GM08714 (cell line): Measurements from ENCODE around the gene ANKRD16.
"Not testable (repeated sequence)": the region's sequence is repeated elsewhere in the genome, so short reads cannot be mapped to it uniquely, and the experiment has no call there.

Experiments used
- H3K4me3 ChIP-seq: fragments of 200-500 bp; sonication (Bioruptor generic); 2 replicates; pipeline ENCODE4 v1.5.1; 2014; ENCODE audit warnings: mild to moderate bottlenecking, low read length, inconsistent platforms
- ZNF274 ChIP-seq: IDR thresholded peaks from 2 replicates; pipeline ENCODE4 v1.6.1; 2012; ENCODE audit warnings: mild to moderate bottlenecking, low read depth, low read length

ANKRD16 gene

DNA sequence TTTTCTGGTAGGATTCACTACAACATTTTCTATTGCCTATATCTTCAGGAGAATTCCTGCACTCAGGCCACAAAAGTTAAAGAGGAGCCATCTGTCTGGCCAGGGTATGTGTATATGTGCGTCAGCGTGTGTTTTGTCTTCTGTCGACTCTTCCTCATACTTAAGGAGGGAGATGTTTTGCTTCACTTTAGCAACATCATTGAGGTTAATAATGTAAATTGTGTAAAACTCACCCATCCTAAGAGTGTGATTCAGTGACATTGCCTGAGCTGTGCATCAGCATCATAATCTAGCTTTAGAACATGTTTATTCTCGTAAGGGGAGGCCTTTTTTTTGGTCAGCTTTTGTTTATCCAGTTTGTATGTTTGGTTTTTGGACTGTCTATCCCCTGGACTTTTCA, 24.0 kb upstream of the ANKRD16 start:
- TF ChIP-seq ZNF274, result no peak
- H3K4me3 ChIP-seq, result no peak overlapping the region

GRCh38 chr10:5911670-5912069, 22.0 kb upstream of the ANKRD16 start:
- TF ChIP-seq ZNF274, result no peak
- H3K4me3 ChIP-seq, result no peak overlapping the region

DNA sequence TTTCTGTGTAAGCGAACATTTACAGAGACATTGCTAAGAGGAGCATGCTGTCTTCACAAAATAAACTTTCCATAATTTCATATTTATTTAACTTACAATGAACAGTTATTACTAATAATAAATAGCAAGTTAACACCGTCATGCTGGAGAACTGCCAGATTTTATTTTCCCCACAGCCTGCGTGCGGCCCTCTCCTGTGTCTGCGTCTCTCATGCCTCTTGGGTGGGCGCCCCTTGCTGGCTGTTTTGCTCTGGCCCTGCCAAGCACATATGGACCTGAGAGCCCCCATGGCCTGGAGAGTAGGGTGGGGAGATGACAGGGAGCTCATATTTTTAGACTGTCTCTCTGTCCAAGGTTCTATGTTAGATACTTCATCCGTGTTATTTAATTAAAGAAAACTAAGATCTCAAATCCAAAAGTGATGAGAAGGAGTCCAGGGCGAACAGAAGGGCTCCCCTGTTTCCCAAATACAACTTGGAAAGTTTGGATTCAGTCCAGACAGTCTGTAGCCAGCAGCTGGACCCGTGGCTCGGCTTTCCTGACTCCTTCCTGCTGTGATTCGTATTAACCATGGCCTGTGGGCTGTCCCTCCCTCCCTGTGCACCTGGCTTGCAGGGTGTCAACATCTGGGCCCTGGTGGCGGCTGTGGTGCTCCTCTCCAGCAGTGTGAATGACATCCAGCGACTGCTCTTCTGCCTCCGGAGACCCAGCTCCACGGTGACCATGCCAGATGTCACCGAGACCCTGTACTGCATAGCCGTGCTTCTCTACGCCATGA, 20.8 kb upstream of the ANKRD16 start:
- H3K4me3 ChIP-seq, result no peak overlapping the region
- no peak for TF ChIP-seq ZNF274

DNA sequence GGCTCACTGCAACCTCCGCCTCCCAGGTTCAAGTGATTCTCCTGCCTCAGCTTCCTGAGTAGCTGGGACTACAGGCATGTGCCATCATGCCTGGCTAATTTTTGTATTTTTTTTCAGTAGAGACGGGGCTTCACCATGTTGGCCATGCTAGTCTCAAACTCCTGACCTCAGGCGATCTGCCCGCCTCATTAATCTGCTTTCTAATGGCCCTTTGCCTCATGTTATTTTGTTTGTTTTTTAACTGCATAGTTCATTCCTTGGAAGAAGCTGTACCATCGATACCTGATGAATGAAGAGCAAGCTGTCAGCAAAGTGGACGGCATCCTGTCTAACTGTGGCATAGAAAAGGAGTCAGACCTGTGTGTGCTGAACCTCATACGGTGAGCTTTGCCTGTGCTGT, 19.0 kb upstream of the ANKRD16 start:
- not testable (repeated sequence) for H3K4me3 ChIP-seq

DNA sequence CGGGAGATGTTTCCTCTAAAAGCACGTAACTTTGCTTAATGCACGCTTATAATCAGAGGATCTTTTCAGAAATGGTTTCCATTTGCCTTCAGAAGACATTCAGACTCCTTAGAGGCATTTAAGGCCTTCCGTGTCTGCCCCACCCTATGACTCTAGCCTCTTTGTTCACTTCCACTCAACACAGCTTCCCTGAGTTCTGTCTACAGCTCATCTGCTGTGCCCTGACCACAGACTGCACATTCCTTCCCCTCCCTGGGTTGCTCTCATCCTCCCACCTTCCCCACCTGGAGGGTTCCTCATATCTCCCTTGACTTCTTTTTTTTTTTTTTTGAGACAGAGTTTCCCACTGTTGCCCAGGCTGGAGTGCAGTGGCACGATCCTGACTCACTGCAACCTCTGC, 17.0 kb upstream of the ANKRD16 start:
- no peak overlapping the region for H3K4me3 ChIP-seq
- TF ChIP-seq ZNF274, result no peak

DNA sequence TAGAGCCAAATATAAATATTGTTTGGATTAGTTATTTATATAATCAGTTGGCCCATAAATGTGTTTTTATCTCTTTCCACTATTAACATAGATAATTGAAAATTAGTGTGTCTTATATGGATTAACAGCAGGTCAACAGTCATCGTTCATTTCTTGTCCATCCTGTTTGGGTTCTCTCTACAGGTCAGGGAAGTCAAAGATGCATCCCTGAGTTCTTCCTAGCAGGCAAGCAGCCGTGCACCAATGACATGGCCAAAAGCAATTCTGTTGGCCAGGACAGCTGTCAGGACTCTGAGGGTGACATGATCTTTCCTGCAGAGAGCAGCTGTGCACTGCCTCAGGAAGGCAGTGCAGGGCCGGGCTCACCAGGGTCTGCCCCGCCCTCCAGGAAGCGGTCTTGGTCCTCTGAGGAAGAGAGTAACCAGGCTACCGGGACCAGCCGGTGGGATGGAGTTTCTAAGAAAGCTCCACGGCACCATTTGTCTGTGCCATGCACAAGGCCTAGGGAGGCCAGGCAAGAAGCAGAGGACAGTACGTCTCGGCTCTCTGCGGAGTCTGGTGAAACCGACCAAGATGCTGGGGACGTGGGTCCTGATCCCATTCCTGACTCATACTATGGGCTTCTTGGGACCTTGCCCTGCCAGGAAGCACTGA, 16.3 kb upstream of the ANKRD16 start:
- no peak for TF ChIP-seq ZNF274
- H3K4me3 ChIP-seq, result no peak overlapping the region

DNA sequence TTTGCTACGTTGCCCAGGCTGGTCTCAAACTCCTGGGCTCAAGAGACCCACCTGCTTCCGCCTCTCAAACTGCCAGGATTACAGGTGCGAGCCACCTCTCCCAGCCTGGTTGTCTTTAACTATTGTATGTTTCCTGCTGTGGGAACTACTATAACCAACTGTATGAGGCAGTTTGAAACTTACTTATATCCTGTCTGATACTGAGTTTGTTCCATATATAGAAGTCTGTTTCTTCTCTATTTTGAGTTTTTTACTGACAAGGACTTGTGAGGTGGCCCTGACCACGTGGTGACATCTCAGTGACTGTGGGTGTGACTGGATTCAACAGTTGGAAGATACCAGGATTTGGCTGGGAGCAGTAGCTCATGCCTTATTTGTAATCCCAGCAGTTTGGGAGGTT, 14.5 kb upstream of the ANKRD16 start:
- H3K4me3 ChIP-seq, result peak overlapping the region; percentile 53; the same call in 1 of the 2 replicates
- TF ChIP-seq ZNF274, result no peak

DNA sequence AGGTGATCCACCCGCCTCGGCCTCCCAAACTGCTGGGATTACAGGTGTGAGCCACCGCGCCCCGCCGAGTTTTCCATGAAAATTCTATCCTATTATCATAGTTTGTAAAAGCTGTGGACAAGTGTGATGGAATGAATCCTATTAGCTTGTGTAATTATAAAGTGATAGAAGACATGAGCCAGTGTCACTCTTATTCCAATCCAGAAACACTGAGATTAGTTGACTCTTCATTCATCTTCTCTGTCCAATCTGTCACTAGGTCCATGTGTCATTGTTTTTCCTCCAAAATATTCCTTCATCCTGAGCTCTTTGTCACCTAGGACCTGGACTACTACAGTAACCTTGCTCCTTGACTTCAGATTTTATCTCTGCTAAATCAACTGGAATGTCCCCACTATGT, 13.9 kb upstream of the ANKRD16 start:
- no peak for TF ChIP-seq ZNF274
- no peak overlapping the region for H3K4me3 ChIP-seq

DNA sequence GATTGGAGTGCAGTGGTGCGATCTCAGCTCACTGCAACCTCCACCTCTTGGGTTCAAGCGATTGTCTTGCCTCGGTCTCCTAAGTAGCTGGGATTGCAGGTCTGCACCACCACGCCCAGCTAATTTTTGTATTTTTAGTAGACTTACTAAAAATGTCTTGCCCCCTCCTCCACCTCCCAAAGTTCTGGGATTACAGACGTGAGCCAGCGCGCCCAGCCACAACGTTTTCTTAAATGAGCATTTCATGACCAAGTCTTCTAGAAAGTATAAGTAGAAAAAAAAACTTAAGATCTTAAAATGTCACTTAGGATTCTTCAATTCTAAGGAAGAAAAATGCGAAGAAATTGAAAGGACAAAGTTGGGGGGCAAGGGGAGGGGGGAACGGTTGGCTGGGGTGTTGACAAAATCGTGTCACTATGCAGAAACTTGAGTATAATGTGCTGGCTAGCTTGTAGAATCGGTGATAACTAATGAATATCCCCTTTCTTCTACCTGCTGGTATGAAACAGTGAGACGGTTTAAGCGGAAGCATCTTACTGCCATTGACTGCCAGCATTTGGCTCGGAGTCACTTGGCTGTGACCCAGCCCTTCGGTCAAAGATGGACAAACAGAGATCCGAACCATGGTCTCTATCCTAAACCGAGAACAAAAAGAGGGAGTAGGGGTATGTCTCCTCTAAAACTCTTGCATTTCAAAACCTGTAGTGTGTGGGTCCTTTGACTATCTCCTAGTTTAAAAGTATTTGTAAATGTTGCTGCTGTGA, 13.0 kb upstream of the ANKRD16 start:
- no peak for TF ChIP-seq ZNF274
- no peak overlapping the region for H3K4me3 ChIP-seq

DNA sequence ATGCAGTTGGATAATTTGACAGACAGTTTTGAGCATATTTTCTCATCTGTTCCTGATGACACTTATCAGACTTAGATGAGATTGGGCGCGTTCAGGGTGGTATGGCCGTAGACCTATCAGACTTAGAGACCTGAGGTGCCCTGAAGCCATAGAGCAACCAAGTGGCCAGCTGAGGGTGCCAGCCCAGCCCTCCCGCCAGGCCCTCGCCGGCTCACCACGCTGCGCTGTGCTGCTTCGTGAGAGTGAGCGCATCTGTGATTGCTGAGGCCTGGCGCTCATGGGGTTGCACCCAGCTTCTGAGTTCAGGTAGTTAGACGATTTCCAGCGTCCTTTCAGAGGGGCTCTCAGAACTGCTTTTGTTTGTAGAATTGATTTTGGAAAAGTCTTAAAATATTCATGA, 10.6 kb upstream of the ANKRD16 start:
- H3K4me3 ChIP-seq, result no peak overlapping the region
- TF ChIP-seq ZNF274, result no peak

DNA sequence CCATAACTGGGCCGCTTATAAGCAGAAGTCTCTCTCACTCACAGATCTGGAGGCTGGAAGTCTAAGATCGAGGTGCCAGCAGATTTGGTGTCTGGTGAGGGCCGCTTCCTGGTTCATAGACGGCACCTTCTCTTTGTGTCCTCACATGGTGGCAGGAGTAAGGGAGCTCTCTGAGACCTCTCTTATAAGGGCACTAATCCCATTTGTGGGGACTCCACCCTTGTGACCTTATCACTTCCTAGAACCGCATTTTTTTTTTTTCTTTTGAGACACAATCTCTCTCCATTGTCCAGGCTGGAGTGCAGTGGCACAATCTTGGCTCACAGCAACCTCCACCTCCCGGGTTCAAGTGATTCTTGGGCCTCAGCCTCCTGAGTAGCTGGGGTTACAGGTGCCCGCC, 8.5 kb upstream of the ANKRD16 start:
- TF ChIP-seq ZNF274, result no peak

DNA sequence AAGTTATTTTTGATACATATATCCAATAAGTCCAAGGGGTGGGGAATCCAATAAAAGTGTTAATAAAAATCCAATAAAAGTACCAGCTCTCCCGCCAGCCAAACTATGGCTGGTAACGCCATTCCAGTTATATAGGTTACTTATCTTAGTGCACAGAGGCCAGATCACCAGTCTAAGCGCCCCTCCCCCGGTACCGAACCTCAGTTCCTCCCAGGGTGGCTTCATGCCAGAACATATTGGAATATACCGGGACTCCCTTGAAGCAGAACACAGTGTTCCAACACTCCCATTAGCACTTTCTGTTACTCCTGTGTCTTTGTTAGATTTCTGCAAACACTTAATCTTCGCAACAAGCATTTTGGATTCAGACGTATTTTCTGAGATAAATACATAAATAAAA, 7.8 kb upstream of the ANKRD16 start:
- H3K4me3 ChIP-seq, result no peak overlapping the region
- TF ChIP-seq ZNF274, result no peak

More for the DNA sequence above, 8.5 kb upstream of the ANKRD16 start:
- H3K4me3 ChIP-seq, result no peak overlapping the region

GRCh38 chr10:5897053-5897340, 7.3 kb upstream of the ANKRD16 start:
- H3K4me3 ChIP-seq, result no peak overlapping the region
- TF ChIP-seq ZNF274, result no peak

DNA sequence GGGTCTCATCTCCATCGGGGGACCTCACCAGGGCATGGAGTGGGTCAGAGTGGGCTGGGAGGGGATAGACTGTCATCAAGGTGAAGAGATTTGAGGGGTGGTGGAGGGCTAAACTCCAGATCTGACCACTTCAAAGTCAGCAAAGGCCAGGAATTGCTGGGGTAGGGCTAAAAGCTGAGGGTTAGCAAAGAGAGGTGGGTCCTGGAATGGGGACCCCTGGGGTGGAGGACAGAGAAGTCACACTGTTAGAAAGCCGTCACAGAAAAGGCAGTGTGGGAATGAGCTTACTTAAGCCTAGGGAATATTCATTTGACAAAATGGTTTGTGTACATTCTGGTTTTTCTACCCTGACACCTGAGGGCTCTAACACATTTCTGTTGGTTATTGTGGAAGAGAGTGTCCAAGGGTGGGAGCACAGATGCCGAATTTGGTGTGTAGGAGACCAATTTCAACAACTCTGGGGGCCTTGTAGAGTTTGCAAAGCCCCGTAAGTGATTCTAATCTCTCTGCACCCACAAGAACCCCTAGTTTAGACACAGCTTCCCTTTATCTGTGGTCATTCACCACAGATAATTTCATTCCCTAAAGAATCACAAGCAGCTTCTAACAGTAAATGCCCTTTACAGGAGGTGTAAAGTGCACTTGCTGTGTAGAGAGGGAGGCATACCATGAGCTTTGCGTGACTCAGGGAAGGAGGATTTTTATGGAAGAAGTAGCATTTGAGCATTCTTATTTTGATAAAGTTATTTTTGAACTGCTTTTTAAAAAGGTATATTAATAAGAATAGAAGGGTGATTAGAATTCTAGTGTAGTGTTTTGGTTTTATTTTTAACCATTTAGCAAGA, 6.7 kb upstream of the ANKRD16 start:
- TF ChIP-seq ZNF274, result no peak
- peak overlapping the region; percentile 40; the same call in 1 of the 2 replicates for H3K4me3 ChIP-seq
